HL-60 (cell line): ENCODE data around the gene ZBED3.

Source experiments
- DNase-seq, 2 experiments: peaks; one replicate each; pipeline ENCODE4 v3.0.0-alpha.2; 2010 to 2020; ENCODE audit warnings: low read depth in 1 of 2, low spot score in 1 of 2
- H3K27ac ChIP-seq: fragments of 250-450 bp; sonication (Bioruptor Pico); replicated peaks from 2 replicates; pipeline ENCODE4 v1.5.1; 2020; ENCODE audit warnings: mild to moderate bottlenecking, moderate library complexity
- H3K27me3 ChIP-seq: fragments of 250-450 bp; sonication (Bioruptor Pico); 2 replicates; pipeline ENCODE4 v1.5.1; 2021; ENCODE audit warnings: mild to moderate bottlenecking, moderate library complexity; ENCODE audit not compliant: insufficient read depth, poor library complexity, severe bottlenecking
- H3K4me3 ChIP-seq: replicated peaks from 2 replicates; pipeline ENCODE4 v1.5.1; 2011; ENCODE audit warnings: mild to moderate bottlenecking, control low read depth, low read length; ENCODE audit not compliant: insufficient read depth
- GABPA ChIP-seq: IDR thresholded peaks from 2 replicates; pipeline ENCODE4 v1.6.1; 2012; ENCODE audit warnings: low read depth
- POLR2AphosphoS5 ChIP-seq: IDR thresholded peaks from 2 replicates; pipeline ENCODE4 v1.6.1; 2012; ENCODE audit warnings: low read depth
- SPI1 ChIP-seq: IDR thresholded peaks from 2 replicates; pipeline ENCODE4 v1.6.1; 2012; ENCODE audit warnings: low read depth, mild to moderate bottlenecking, borderline replicate concordance
- TF ChIP-seq, protein P1 (sequence below): IDR thresholded peaks from 2 replicates; pipeline ENCODE4 v1.6.1; 2012; ENCODE audit warnings: low read depth; ENCODE audit not compliant: insufficient replicate concordance
- TF ChIP-seq, protein P2 (sequence below): IDR thresholded peaks from one replicate; pipeline ENCODE4 v1.5.1; 2011; ENCODE audit warnings: low read length, control low read depth, inconsistent platforms; ENCODE audit not compliant: insufficient read depth

Gene ZBED3

DNA sequence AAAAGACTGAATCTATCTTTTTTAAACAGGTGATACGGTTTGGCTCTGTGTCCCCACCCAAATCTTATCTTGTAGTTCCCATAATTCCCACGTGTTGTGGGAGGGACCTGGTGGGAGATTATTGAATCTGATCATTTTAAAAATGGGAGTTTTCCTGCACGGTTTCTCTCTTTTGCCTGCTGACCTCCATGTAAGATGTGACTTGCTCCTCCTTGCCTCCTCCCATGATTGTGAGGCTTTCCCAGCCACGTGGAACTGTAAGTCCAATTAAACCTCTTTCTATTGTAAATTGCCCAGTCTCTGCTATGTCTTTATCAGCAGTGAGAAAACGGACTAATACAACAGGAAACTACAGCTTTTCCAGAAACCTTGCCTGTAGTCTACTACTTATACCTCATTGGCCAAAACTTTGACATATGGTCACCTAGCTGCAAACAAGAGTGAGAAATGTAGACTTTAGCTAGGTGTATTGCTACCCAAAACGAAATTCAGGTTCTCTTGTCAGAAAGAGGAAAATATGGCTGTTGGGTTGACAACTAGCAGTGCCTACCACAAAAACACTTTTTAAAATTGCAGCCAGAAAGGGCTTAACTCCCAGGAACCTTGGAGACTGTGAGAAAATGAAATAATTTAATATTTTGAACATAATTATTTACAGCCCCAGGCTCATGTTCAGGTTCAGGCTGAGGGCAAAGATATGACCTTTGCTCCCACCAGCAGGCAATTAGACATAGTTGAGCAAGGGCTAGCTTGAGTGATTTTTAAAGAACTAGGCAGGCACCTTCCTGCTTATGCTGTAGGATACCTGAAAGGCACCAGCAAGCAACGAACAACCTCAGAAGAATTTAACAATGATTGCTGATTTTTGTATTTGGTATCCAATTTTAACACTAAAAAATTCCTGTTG, 64.3 kb downstream of the ZBED3 start:
- Histone ChIP-seq H3K4me3 (no peak overlapping the region), H3K27me3 (no peaks in the 10 kb centered on the region), H3K27ac (no peak overlapping the region)
- DNase-seq: no peak
- TF ChIP-seq, protein P1, sequence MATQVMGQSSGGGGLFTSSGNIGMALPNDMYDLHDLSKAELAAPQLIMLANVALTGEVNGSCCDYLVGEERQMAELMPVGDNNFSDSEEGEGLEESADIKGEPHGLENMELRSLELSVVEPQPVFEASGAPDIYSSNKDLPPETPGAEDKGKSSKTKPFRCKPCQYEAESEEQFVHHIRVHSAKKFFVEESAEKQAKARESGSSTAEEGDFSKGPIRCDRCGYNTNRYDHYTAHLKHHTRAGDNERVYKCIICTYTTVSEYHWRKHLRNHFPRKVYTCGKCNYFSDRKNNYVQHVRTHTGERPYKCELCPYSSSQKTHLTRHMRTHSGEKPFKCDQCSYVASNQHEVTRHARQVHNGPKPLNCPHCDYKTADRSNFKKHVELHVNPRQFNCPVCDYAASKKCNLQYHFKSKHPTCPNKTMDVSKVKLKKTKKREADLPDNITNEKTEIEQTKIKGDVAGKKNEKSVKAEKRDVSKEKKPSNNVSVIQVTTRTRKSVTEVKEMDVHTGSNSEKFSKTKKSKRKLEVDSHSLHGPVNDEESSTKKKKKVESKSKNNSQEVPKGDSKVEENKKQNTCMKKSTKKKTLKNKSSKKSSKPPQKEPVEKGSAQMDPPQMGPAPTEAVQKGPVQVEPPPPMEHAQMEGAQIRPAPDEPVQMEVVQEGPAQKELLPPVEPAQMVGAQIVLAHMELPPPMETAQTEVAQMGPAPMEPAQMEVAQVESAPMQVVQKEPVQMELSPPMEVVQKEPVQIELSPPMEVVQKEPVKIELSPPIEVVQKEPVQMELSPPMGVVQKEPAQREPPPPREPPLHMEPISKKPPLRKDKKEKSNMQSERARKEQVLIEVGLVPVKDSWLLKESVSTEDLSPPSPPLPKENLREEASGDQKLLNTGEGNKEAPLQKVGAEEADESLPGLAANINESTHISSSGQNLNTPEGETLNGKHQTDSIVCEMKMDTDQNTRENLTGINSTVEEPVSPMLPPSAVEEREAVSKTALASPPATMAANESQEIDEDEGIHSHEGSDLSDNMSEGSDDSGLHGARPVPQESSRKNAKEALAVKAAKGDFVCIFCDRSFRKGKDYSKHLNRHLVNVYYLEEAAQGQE: no peak
- TF ChIP-seq POLR2AphosphoS5: no peak
- TF ChIP-seq, protein P2, sequence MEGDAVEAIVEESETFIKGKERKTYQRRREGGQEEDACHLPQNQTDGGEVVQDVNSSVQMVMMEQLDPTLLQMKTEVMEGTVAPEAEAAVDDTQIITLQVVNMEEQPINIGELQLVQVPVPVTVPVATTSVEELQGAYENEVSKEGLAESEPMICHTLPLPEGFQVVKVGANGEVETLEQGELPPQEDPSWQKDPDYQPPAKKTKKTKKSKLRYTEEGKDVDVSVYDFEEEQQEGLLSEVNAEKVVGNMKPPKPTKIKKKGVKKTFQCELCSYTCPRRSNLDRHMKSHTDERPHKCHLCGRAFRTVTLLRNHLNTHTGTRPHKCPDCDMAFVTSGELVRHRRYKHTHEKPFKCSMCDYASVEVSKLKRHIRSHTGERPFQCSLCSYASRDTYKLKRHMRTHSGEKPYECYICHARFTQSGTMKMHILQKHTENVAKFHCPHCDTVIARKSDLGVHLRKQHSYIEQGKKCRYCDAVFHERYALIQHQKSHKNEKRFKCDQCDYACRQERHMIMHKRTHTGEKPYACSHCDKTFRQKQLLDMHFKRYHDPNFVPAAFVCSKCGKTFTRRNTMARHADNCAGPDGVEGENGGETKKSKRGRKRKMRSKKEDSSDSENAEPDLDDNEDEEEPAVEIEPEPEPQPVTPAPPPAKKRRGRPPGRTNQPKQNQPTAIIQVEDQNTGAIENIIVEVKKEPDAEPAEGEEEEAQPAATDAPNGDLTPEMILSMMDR: no peak
- no peak for TF ChIP-seq GABPA
- TF ChIP-seq SPI1: no peak
